OCI-LY3 (cell line): Measurements from ENCODE around the gene PCDHA7.
"Not testable (repeated sequence)": the region's sequence is repeated elsewhere in the genome, so short reads cannot be mapped to it uniquely, and the experiment has no call there.

Source experiments
- H2AFZ ChIP-seq: fragments of 200-600, 300-600 bp; shearing (Covaris generic); 2 replicates; pipeline ENCODE4 v1.6.0; 2014; ENCODE audit warnings: antibody characterized with exemption, low read depth, low read length
- H3K27ac ChIP-seq: fragments of 200-600, 300-600 bp; sonication (generic); 2 replicates; pipeline ENCODE4 v1.5.1; 2014; ENCODE audit warnings: mild to moderate bottlenecking, low read length, moderate library complexity, mixed read lengths
- H3K27me3 ChIP-seq: fragments of 200-600, 300-600 bp; sonication (generic); 2 replicates; pipeline ENCODE4 v1.6.1; 2014; ENCODE audit warnings: low read depth, low read length, mixed read lengths
- H3K36me3 ChIP-seq: fragments of 200-600, 300-600 bp; sonication (generic); replicated peaks from 2 replicates; pipeline ENCODE3; 2014; ENCODE audit warnings: low read depth, low read length, mixed read lengths
- H3K4me1 ChIP-seq: fragments of 300-600, 200-600 bp; sonication (generic); 2 replicates; pipeline ENCODE4 v1.6.1; 2014; ENCODE audit warnings: low read length, mixed read lengths
- H3K4me2 ChIP-seq: fragments of 200-600, 300-600 bp; sonication (generic); 2 replicates; pipeline ENCODE4 v1.6.1; 2014; ENCODE audit warnings: low read length, mixed read lengths
- H3K4me3 ChIP-seq: fragments of 300-600, 200-600 bp; sonication (generic); 2 replicates; pipeline ENCODE4 v1.5.1; 2014; ENCODE audit warnings: antibody characterized with exemption, mild to moderate bottlenecking, low read length, moderate library complexity
- H3K79me2 ChIP-seq: fragments of 300-600, 200-600 bp; shearing (Covaris generic); 2 replicates; pipeline ENCODE4 v1.6.1; 2014; ENCODE audit warnings: mild to moderate bottlenecking, low read length, mixed read lengths
- H3K9ac ChIP-seq: fragments of 300-600, 200-600 bp; shearing (Covaris generic); 2 replicates; pipeline ENCODE4 v1.6.0; 2014; ENCODE audit warnings: mild to moderate bottlenecking, low read length, moderate library complexity
- H3K9me3 ChIP-seq: fragments of 200-600, 300-600 bp; shearing (Covaris generic); 2 replicates; pipeline ENCODE4 v1.6.1; 2014; ENCODE audit warnings: low read length, mixed read lengths; ENCODE audit not compliant: insufficient read depth
- H4K20me1 ChIP-seq: fragments of 200-600, 300-600 bp; sonication (generic); 2 replicates; pipeline ENCODE4 v1.6.1; 2016; ENCODE audit warnings: low read length, mixed read lengths; ENCODE audit not compliant: insufficient read depth
- EZH2phosphoT487 ChIP-seq: fragments of 200-600 bp; shearing (Covaris generic); IDR thresholded peaks from 2 replicates; pipeline ENCODE4 v1.6.1; 2018; ENCODE audit warnings: antibody characterized with exemption, mixed run types, low read depth
- TF ChIP-seq, protein P1 (sequence below): fragments of 200-600, 300-600 bp; sonication (generic); IDR thresholded peaks from 2 replicates; pipeline ENCODE4 v1.5.1; 2014; ENCODE audit warnings: antibody characterized with exemption, low read length, low read depth

Gene PCDHA7

DNA sequence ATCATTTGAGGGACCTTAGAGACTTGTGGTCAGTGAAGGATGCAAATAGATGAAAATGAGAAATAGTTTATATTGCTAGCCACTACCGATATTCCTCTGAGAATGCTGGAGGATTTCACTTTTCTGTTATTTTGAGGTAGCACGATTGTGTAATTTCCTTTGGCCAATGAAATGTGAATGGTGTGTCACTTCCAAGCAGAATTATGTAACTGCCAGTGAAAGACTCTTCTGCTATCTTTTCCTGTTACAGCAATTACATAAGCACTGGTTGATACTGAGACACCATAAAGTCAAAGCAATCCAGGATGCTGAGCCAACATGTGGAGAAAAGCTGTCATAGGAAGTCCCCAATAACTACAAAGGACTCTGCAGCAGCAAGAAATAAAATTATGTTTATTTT, 43.0 kb upstream of the PCDHA7 start:
- Histone ChIP-seq H3K4me1 (no peaks in the 10 kb centered on the region), H3K79me2 (no peaks in the 10 kb centered on the region), H3K9me3 (no peaks in the 10 kb centered on the region), H2AFZ (no peak overlapping the region), H3K4me2 (no peak overlapping the region), H3K4me3 (no peak overlapping the region), H3K9ac (no peak overlapping the region), H3K27me3 (no peaks in the 10 kb centered on the region), H4K20me1 (no peaks in the 10 kb centered on the region), H3K36me3 (no peaks in the 10 kb centered on the region), H3K27ac (no peak overlapping the region)
- TF ChIP-seq, protein P1, sequence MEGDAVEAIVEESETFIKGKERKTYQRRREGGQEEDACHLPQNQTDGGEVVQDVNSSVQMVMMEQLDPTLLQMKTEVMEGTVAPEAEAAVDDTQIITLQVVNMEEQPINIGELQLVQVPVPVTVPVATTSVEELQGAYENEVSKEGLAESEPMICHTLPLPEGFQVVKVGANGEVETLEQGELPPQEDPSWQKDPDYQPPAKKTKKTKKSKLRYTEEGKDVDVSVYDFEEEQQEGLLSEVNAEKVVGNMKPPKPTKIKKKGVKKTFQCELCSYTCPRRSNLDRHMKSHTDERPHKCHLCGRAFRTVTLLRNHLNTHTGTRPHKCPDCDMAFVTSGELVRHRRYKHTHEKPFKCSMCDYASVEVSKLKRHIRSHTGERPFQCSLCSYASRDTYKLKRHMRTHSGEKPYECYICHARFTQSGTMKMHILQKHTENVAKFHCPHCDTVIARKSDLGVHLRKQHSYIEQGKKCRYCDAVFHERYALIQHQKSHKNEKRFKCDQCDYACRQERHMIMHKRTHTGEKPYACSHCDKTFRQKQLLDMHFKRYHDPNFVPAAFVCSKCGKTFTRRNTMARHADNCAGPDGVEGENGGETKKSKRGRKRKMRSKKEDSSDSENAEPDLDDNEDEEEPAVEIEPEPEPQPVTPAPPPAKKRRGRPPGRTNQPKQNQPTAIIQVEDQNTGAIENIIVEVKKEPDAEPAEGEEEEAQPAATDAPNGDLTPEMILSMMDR, result no peak
- TF ChIP-seq EZH2phosphoT487, result no peak

DNA sequence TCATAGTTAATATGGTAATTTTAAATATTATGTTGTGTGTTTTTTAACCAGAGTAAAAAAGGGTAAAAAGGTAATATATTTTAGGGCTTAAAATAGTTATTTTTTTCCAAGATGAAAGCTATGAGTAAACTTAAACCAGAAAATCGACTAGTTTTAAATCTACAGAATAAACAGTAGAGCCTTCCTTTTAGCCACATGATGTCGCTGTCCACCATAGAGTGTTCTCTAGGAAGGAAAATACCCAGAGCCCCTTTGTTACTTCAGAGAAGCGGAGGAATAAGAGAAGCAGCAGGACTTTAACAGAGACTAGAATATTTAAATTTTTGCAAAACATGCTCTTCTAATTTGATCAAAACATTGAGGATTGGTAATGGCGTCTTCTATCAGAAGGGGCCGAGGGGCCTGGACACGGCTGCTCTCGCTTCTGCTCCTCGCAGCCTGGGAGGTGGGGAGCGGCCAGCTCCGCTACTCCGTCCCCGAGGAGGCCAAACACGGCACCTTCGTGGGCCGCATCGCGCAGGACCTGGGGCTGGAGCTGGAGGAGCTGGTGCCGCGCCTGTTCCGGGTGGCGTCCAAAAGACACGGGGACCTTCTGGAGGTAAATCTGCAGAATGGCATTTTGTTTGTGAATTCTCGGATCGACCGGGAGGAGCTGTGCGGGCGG, 39.3 kb upstream of the PCDHA7 start, which contains the start of gene PCDHA2:
TSS of gene PCDHA2 (plus strand) at position 258 of the 664 bp plus-strand sequence.
- no peaks in the 10 kb centered on the region for H3K9me3 ChIP-seq

DNA sequence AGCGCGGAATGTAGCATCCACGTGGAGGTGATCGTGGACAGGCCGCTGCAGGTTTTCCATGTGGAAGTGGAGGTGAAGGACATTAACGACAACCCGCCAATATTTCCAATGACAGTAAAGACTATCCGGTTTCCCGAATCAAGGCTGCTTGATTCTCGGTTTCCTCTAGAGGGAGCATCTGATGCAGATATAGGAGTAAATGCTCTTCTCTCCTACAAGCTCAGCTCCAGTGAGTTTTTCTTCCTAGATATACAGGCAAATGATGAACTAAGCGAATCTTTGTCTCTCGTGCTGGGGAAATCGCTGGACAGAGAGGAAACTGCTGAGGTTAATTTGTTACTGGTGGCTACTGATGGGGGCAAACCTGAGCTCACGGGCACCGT, 38.8 kb upstream of the PCDHA7 start:
- H3K79me2 ChIP-seq, result no peaks in the 10 kb centered on the region
- no peak overlapping the region for H2AFZ ChIP-seq
- no peak overlapping the region for H3K4me2 ChIP-seq
- no peaks in the 10 kb centered on the region for H3K9me3 ChIP-seq
- H3K36me3 ChIP-seq, result no peaks in the 10 kb centered on the region
- no peak overlapping the region for H3K27ac ChIP-seq
- no peak for TF ChIP-seq EZH2phosphoT487
- TF ChIP-seq, protein P1, result no peak
- H3K27me3 ChIP-seq, result no peaks in the 10 kb centered on the region
- no peaks in the 10 kb centered on the region for H4K20me1 ChIP-seq
- H3K9ac ChIP-seq, result no peak overlapping the region
- H3K4me1 ChIP-seq, result no peaks in the 10 kb centered on the region
- H3K4me3 ChIP-seq, result no peak overlapping the region

More for the DNA sequence above, 39.3 kb upstream of the PCDHA7 start, which contains the start of gene PCDHA2:
- H4K20me1 ChIP-seq, result no peaks in the 10 kb centered on the region
- H3K4me2 ChIP-seq, result no peak within 1 kb of the TSS
- H3K79me2 ChIP-seq, result no peaks in the 10 kb centered on the region
- H3K27me3 ChIP-seq, result no peaks in the 10 kb centered on the region
- H3K36me3 ChIP-seq, result no peaks in the 10 kb centered on the region
- H2AFZ ChIP-seq, result no peak within 1 kb of the TSS
- H3K9ac ChIP-seq, result no peak within 1 kb of the TSS
- no peaks in the 10 kb centered on the region for H3K4me1 ChIP-seq
- TF ChIP-seq, protein P1, result no peak
- TF ChIP-seq EZH2phosphoT487, result no peak
- no peak within 1 kb of the TSS for H3K27ac ChIP-seq
- no peak within 1 kb of the TSS for H3K4me3 ChIP-seq

DNA sequence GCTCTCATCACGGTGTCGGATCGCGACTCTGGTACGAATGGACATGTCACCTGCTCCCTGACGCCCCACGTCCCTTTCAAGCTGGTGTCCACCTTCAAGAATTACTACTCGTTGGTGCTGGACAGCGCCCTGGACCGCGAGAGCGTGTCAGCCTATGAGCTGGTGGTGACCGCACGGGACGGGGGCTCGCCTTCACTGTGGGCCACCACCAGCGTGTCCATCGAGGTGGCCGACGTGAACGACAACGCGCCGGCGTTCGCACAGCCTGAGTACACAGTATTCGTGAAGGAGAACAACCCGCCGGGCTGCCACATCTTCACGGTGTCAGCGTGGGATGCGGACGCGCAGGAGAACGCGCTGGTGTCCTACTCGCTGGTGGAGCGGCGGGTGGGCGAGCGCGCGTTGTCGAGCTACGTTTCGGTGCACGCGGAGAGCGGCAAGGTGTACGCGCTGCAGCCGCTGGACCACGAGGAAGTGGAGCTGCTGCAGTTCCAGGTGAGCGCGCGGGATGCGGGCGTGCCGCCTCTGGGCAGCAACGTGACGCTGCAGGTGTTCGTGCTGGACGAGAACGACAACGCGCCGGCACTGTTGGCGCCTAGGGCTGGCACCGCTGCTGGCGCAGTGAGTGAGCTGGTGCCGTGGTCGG, 37.9 kb upstream of the PCDHA7 start:
- not testable (repeated sequence) for H3K36me3 ChIP-seq, H3K27me3 ChIP-seq, H3K9me3 ChIP-seq, H4K20me1 ChIP-seq, H3K4me1 ChIP-seq, H3K4me2 ChIP-seq, H3K27ac ChIP-seq, H3K4me3 ChIP-seq, H3K79me2 ChIP-seq, H2AFZ ChIP-seq, H3K9ac ChIP-seq
